NCI-H460 (cell line): ENCODE measurements around the gene COL4A1. TPM values are rescaled to one million over a fixed set of nuclear protein-coding genes. Genes with fewer than 3 reads are reported as not detected.

ENCODE experiments used
- DNase-seq: peaks from one replicate; pipeline ENCODE4 v3.0.0-alpha.2; 2016; ENCODE audit warnings: low read depth; ENCODE audit errors: extremely low read depth
- total RNA-seq: library from RNA; depleted of rRNA; stranded (reverse); fragments of >200 nt; shearing (Covaris generic); gene quantifications from 2 replicates; pipeline ENCODE4 v1.2.3, GENCODE V29; 2014

COL4A1 gene
- total RNA-seq, 1 experiment from 2014 or later, result 7.3 TPM

GRCh38 chr13:110297766-110298504, 9.0 kb downstream of the COL4A1 start:
- no peak for DNase-seq

GRCh38 chr13:110297011-110297410, 9.9 kb downstream of the COL4A1 start:
- no peak for DNase-seq

DNA sequence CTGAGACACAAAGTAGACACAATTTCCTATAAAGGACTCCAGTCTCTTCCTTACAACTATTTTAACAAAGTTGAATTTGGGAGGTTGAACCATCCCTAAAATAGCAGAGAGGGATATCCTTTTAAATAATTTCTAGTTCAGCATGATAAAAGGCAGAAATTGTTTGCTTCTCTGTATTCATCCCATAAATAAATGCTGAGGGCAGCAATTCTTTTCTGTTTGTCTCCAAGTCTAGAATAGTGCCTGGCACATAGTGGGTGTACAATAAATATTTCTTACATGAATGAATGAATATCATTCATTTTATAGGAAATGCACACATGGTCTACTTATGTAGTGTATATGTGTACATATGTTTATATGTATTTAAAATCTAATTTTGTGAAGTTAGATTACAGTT, 12.3 kb downstream of the COL4A1 start:
- no peak for DNase-seq

- DNase-seq, result no peak
These were observed 12.8 kb downstream of the COL4A1 start for GRCh38 chr13:110294146-110294545.

- no peak for DNase-seq
These were observed 13.3 kb downstream of the COL4A1 start for GRCh38 chr13:110293649-110294048.

GRCh38 chr13:110293037-110293436, 13.9 kb downstream of the COL4A1 start:
- DNase-seq, result no peak

GRCh38 chr13:110291286-110291685, 15.7 kb downstream of the COL4A1 start:
- DNase-seq, result no peak

DNA sequence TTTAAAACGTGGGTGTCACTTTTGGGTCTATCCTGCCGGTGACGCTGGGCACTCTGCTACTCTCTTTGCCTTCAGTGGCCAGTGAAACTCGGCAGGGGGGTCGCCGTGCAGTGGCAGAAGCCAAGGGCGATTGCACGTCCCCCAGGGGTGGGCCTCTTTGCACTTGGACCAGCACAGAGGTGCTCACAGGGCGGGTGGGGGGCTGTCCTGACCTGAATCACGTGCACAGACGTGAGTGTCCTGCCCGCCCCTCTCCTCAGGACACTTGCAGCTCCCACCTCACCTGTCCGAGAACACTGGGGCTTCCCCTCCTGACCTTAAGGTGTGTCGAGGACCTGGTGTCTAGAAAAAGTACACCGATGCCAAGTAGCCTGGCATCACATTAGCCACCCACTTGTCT, 16.1 kb downstream of the COL4A1 start:
- DNase-seq, result no peak

GRCh38 chr13:110290153-110290552, 16.8 kb downstream of the COL4A1 start:
- DNase-seq, result no peak

DNA sequence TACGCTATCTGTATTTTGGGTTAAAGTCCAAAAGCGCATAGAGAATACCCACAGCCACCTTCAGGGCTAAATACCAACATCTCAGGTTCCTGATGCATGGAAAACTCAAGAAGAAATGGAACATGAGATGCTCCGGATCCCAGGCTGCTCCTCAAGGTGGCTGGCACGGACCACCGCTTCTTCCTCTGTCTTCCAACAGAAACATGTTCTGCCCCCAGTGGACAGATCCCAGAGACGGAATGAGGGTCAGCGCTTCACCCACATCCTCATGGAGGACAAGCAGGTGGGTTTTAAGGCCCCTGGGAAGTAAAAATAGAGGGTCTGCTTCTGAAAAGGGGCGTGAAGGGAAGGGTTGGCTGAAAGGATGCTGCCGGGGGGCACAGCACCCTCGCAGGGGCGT, 17.3 kb downstream of the COL4A1 start:
- no peak for DNase-seq

- DNase-seq, result no peak
These were observed 17.8 kb downstream of the COL4A1 start for GRCh38 chr13:110289174-110289573.

- no peak for DNase-seq
These were observed 19.8 kb downstream of the COL4A1 start for GRCh38 chr13:110286833-110287819.

- DNase-seq, result no peak
These were observed 20.7 kb downstream of the COL4A1 start for GRCh38 chr13:110285991-110286832.

DNA sequence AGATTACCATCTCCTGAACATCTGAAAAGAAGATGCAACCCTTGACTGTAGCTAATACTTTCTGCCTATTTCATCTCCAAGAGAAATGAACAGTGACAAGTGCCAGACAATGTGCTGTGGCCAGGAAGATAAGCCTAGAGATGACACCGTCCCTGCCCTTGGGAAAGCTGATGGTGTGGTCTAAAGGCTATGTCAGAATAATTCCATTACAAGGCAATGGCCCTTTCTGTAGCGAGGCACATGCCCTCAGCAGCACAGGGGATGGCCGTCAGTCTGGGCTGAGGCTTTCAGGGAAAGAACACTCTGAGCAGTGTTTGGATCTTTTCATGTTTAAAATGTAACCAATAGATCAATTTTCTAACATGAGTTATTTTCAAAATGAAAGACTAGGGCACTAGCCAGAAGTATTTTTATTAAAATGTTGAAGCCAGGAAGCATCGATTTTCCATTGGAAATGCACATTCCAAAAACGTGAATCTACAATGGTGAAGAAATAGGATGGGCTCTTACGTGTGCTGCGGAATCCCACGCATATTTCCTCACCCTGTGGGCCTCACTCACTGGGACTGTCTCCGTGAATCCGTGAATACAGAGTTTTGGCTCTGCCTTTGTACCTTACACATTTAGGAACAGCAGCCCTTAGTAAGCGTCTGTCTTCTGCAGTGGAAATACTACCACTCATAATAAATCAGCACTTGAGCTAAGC, 22.0 kb downstream of the COL4A1 start:
- no peak for DNase-seq

GRCh38 chr13:110283736-110284517, 23.0 kb downstream of the COL4A1 start:
- no peak for DNase-seq

- DNase-seq, result no peak
These were observed 24.6 kb downstream of the COL4A1 start for GRCh38 chr13:110282316-110282841.

DNA sequence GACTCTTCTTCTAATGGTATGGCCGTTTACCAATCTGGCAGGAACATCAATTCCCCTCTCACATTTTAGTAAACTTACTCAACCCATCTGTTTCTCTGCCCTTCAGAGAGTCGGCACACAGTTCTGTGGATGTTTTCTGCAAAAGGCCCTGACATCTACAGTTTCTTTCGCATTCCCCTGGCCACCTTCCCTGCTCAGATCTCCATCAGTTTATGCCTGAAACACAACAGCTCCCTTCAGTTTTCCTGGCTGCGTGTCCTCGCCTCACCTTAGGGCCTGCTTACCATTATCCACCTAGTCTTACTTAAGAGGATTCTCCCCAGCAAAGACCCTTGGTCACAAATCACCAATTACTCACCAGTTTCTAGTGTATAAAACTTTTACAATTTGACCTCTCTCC, 25.2 kb downstream of the COL4A1 start:
- DNase-seq, result no peak

- no peak for DNase-seq
These were observed 25.8 kb downstream of the COL4A1 start for GRCh38 chr13:110280985-110281688.
